K562 (cell line): ENCODE data around the gene ACLY. TPM values are rescaled to one million over a fixed set of nuclear protein-coding genes. Genes with fewer than 3 reads are reported as not detected.

ENCODE experiments used
- ARID2 ChIP-seq: fragments of 450-650 bp; IDR thresholded peaks from 2 replicates; pipeline ENCODE4 v1.6.1; 2017; ENCODE audit warnings: antibody characterized with exemption, mild to moderate bottlenecking
- CBFB ChIP-seq: sonication (generic); formaldehyde crosslinking; IDR thresholded peaks from 2 replicates; pipeline ENCODE4 v1.4.0; 2020; ENCODE audit warnings: mild to moderate bottlenecking, missing genetic modification reagents
- KAT2B ChIP-seq: IDR thresholded peaks from one replicate; pipeline ENCODE4 v1.6.1; 2012; ENCODE audit warnings: low read depth, mild to moderate bottlenecking, control low read depth, inconsistent platforms, low read length, moderate library complexity
- KLF13 ChIP-seq: fragments of 450-650 bp; IDR thresholded peaks from 2 replicates; pipeline ENCODE4 v1.6.1; 2016; ENCODE audit warnings: missing genetic modification characterization, low read depth, mild to moderate bottlenecking, missing compliant biosample characterization, moderate library complexity, borderline replicate concordance
- MITF ChIP-seq: IDR thresholded peaks from 2 replicates; pipeline ENCODE4 v1.6.1; 2014; ENCODE audit warnings: antibody characterized with exemption
- RAD21 ChIP-seq, 2 experiments: fragments of 250-450 bp in 1 of 2; fragments of 450-650 bp in 1 of 2; sonication (Bioruptor Pico) in 1 of 2; formaldehyde crosslinking in 1 of 2; IDR thresholded peaks in 1 of 2; conservative IDR thresholded peaks in 1 of 2; 2 replicates each; pipeline versions ENCODE4 v1.4.0 to v1.8.0; 2020 to 2022; ENCODE audit warnings: mild to moderate bottlenecking in 2 of 2, moderate library complexity in 1 of 2
- SMARCB1 ChIP-seq: IDR thresholded peaks from 2 replicates; pipeline ENCODE4 v1.6.1; 2011; ENCODE audit warnings: improper control_type of control experiment, low read depth; ENCODE audit not compliant: insufficient read length
- USF2 ChIP-seq: sonication (generic); formaldehyde crosslinking; IDR thresholded peaks from 2 replicates; pipeline ENCODE4 v1.5.0; 2020; ENCODE audit warnings: missing genetic modification reagents
- ZNF695 ChIP-seq: fragments of 450-650 bp; formaldehyde crosslinking; IDR thresholded peaks from 2 replicates; pipeline ENCODE4 v1.4.0; 2020; ENCODE audit warnings: mild to moderate bottlenecking, moderate library complexity
- polyA plus RNA-seq, 8 experiments: library from polyadenylated mRNA; depleted of rRNA in 4 of 8; stranded (reverse) in 5 of 8; unstranded in 3 of 8; fragments of >200 nt; fragmentation: Nextera tagmentation in 2 of 8; fragmentation: Illumina TruSeq in 1 of 8; extraction: Ambion mirVana in 2 of 8; extraction: Trizol in 1 of 8; gene quantifications; 2 replicates each; pipeline versions ENCODE4 v1.2.1 to v1.2.3, GENCODE V29; 2011 to 2014; ENCODE audit warnings: inconsistent platforms in 1 of 8, missing spikeins in 1 of 8
- total RNA-seq, 7 experiments: library from RNA; depleted of rRNA in 6 of 7; stranded (reverse); fragments of >200 nt in 6 of 7; fragmentation: Illumina TruSeq in 2 of 7; extraction: Trizol in 2 of 7; gene quantifications; 2 replicates each; pipeline versions ENCODE4 v1.2.1 to v1.2.3, GENCODE V29; 2011 to 2021; ENCODE audit warnings: low replicate concordance in 1 of 7
- TF ChIP-seq, protein P1 (sequence below), 3 experiments: IDR thresholded peaks in 2 of 3; conservative IDR thresholded peaks in 1 of 3; 2 replicates each; pipeline ENCODE4 v1.5.1; 2011 to 2012; ENCODE audit warnings: low read length in 3 of 3, mild to moderate bottlenecking in 3 of 3, control low read depth in 2 of 3, improper control_type of control experiment in 1 of 3, inconsistent platforms in 1 of 3, low read depth in 1 of 3, mixed read lengths in 1 of 3, moderate library complexity in 1 of 3; ENCODE audit not compliant: insufficient read depth in 2 of 3
- TF ChIP-seq, protein P2 (sequence below), 2 experiments: fragments of 450-650 bp; formaldehyde crosslinking in 1 of 2; IDR thresholded peaks; 2 replicates each; pipeline versions ENCODE4 v1.4.0 to v1.6.1; 2014 to 2020; ENCODE audit warnings: mild to moderate bottlenecking in 2 of 2, borderline replicate concordance in 1 of 2, low read depth in 1 of 2
- TF ChIP-seq, protein P3 (sequence below): fragments of 450-650 bp; formaldehyde crosslinking; IDR thresholded peaks from 2 replicates; pipeline ENCODE4 v1.4.0; 2020; ENCODE audit warnings: mild to moderate bottlenecking, moderate library complexity

The ACLY gene
- total and polyA plus RNA-seq, 9 of the 15 experiments (the other 6 are each of a cell fraction or from before 2014, with no cell fraction given): 42.9 to 280 (median 125) TPM

DNA sequence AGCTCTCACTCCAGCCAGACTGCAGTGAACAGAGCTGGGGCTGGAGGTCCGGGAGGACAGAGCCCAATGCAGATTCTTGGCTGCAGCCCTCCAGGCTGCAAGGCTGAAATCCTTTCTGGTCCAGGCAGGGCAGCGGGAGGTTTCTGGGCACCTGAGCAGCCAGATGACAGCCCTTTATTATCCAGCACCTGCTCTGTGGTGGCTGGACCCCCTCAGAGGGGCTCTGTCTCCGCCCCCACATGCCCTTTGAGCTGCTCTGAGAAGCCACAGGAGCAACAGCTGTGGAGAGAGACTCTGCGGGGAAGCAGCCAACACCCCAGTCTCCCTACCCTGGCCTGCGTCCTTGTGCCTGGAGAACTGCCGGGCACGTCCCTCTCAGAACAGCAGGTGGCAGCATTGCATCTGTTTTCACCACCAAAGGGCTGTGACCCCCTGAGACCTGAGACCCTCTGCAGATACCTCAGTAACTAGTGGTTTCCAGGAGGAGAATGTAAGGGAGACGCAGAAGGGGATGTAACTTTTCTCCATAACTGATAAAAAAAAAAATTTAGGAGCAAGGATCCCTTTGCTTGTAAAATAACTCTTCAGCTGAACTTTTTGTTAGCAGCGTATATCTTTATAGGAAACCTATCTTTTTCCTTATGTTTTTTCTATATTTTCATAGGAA lies 44.1 kb upstream of the ACLY start (continued):
- TF ChIP-seq, protein P1, sequence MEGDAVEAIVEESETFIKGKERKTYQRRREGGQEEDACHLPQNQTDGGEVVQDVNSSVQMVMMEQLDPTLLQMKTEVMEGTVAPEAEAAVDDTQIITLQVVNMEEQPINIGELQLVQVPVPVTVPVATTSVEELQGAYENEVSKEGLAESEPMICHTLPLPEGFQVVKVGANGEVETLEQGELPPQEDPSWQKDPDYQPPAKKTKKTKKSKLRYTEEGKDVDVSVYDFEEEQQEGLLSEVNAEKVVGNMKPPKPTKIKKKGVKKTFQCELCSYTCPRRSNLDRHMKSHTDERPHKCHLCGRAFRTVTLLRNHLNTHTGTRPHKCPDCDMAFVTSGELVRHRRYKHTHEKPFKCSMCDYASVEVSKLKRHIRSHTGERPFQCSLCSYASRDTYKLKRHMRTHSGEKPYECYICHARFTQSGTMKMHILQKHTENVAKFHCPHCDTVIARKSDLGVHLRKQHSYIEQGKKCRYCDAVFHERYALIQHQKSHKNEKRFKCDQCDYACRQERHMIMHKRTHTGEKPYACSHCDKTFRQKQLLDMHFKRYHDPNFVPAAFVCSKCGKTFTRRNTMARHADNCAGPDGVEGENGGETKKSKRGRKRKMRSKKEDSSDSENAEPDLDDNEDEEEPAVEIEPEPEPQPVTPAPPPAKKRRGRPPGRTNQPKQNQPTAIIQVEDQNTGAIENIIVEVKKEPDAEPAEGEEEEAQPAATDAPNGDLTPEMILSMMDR (IDR thresholded peaks at IDR 0.05 in 2 of 3, conservative IDR thresholded peaks at IDR 0.05 in 1 of 3; ENCODE audit: insufficient read depth in 2 of 3, low read depth in 1 of 3, low read length in 3 of 3): peak; percentile 79 to 94 (median 90)
- TF ChIP-seq ZNF695 (CRISPR knock-in tag) (no peak), RAD21 (CRISPR knock-in tag; conservative IDR thresholded peaks at IDR 0.05 in 1 of 2, IDR thresholded peaks at IDR 0.05 in 1 of 2) (peak; percentile 85 to 94), MITF (no peak), KAT2B (no peak), KLF13 (no peak), ARID2 (peak; percentile 60; the same call in 1 of the 2 replicates), SMARCB1 (no peak), CBFB (CRISPR knock-in tag) (no peak), USF2 (CRISPR knock-in tag) (no peak)
- TF ChIP-seq, protein P2, sequence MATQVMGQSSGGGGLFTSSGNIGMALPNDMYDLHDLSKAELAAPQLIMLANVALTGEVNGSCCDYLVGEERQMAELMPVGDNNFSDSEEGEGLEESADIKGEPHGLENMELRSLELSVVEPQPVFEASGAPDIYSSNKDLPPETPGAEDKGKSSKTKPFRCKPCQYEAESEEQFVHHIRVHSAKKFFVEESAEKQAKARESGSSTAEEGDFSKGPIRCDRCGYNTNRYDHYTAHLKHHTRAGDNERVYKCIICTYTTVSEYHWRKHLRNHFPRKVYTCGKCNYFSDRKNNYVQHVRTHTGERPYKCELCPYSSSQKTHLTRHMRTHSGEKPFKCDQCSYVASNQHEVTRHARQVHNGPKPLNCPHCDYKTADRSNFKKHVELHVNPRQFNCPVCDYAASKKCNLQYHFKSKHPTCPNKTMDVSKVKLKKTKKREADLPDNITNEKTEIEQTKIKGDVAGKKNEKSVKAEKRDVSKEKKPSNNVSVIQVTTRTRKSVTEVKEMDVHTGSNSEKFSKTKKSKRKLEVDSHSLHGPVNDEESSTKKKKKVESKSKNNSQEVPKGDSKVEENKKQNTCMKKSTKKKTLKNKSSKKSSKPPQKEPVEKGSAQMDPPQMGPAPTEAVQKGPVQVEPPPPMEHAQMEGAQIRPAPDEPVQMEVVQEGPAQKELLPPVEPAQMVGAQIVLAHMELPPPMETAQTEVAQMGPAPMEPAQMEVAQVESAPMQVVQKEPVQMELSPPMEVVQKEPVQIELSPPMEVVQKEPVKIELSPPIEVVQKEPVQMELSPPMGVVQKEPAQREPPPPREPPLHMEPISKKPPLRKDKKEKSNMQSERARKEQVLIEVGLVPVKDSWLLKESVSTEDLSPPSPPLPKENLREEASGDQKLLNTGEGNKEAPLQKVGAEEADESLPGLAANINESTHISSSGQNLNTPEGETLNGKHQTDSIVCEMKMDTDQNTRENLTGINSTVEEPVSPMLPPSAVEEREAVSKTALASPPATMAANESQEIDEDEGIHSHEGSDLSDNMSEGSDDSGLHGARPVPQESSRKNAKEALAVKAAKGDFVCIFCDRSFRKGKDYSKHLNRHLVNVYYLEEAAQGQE (IDR thresholded peaks at IDR 0.05; ENCODE audit: borderline replicate concordance): peak; percentile 83
- TF ChIP-seq, protein P2 (CRISPR knock-in tag; IDR thresholded peaks at IDR 0.05; ENCODE audit: low read depth): no peak
- TF ChIP-seq, protein P3, sequence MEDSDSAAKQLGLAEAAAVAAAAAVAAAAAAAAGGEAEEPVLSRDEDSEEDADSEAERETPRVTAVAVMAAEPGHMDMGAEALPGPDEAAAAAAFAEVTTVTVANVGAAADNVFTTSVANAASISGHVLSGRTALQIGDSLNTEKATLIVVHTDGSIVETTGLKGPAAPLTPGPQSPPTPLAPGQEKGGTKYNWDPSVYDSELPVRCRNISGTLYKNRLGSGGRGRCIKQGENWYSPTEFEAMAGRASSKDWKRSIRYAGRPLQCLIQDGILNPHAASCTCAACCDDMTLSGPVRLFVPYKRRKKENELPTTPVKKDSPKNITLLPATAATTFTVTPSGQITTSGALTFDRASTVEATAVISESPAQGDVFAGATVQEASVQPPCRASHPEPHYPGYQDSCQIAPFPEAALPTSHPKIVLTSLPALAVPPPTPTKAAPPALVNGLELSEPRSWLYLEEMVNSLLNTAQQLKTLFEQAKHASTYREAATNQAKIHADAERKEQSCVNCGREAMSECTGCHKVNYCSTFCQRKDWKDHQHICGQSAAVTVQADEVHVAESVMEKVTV (CRISPR knock-in tag): peak; percentile 76
